ENCODE data around the gene ZKSCAN1.

- TF ChIP-seq, protein P1, sequence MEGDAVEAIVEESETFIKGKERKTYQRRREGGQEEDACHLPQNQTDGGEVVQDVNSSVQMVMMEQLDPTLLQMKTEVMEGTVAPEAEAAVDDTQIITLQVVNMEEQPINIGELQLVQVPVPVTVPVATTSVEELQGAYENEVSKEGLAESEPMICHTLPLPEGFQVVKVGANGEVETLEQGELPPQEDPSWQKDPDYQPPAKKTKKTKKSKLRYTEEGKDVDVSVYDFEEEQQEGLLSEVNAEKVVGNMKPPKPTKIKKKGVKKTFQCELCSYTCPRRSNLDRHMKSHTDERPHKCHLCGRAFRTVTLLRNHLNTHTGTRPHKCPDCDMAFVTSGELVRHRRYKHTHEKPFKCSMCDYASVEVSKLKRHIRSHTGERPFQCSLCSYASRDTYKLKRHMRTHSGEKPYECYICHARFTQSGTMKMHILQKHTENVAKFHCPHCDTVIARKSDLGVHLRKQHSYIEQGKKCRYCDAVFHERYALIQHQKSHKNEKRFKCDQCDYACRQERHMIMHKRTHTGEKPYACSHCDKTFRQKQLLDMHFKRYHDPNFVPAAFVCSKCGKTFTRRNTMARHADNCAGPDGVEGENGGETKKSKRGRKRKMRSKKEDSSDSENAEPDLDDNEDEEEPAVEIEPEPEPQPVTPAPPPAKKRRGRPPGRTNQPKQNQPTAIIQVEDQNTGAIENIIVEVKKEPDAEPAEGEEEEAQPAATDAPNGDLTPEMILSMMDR (conservative IDR thresholded peaks at IDR 0.05; ENCODE audit: low read depth, low read length): no peak
- no peak for TF ChIP-seq EZH2phosphoT487 (IDR thresholded peaks at IDR 0.05; ENCODE audit: borderline replicate concordance, low read length)
Observed at GRCh38 chr7:100038326-100038725, 22.9 kb downstream of the ZKSCAN1 start.

All from PC-3 (cell line).